ENCODE data around the gene ALKBH1. TPM values are rescaled to one million over a fixed set of nuclear protein-coding genes. Genes with fewer than 3 reads are reported as not detected.
"Not testable (repeated sequence)": the region's sequence is repeated elsewhere in the genome, so short reads cannot be mapped to it uniquely, and the experiment has no call there.

ALKBH1 gene
- total RNA-seq: 13.5 and 14.1 TPM in 2 replicates

DNA sequence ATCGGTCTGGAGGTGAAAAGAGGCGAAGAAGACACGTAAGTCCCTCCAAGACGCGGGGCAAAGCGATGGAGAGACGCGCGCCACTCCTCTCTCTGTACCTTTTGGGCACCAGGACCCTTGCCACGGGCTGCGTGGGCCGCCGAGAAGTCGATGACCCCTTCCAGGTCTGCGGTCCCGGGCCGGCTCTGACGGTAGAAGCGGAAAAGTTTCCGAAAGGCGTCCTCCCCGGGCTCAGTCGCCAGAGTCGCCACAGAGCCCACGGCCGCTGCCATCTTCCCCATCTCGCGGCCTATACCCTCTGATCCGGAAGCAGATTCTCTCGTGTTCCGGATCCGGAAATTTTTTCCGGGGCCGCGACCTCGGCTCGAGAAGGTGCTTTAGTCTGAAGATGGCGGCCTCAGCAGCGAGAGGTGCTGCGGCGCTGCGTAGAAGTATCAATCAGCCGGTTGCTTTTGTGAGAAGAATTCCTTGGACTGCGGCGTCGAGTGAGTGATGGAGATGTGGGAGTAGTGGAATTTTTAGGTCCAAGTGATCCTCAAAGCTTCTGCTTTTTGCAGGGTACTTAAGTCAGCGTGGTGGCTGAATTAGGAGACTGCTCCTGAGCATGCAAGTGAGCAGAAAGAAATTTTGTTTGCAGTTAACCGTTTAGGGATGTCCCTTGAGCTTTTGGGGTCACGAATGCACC, at the start of gene ALKBH1, which contains the start of gene SLIRP:
Gene ALKBH1 (minus strand): TSS at position 300 of the 685 bp plus-strand sequence. CDS start 19 bp downstream, at position 281.
Gene SLIRP (plus strand): TSS at position 380 of the 685 bp plus-strand sequence. CDS start 9 bp downstream, at position 389.
- intact Hi-C loops (cut with micrococcal nuclease): loop anchor here (1.0 to 5.0 kb wide), 6 partner anchors 53 to 388 kb away; partner anchors contain the start of genes ADCK1, POMT2, SNW1 and SPTLC2

GRCh38 chr14:77752799-77753516, 45.1 kb upstream of the ALKBH1 start:
- intact Hi-C loops (cut with micrococcal nuclease): no loop called here

DNA sequence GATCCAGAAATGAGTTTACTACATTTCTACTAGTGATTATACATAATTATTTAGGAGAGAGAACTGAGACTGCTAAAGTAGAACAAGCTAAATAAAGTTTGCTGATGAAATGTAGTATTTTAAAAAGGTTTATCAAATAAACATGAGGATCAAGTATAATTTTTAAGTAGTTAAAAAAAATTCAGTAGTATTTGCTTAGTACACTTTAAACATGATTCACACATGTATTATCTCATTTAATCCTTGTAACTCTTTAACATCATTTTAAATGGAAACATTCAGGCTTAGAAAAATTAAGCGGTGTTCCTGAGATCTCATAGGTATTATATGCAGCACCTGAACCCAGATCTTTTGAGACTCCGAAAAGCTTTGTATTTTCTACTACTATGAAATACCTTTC, 44.4 kb upstream of the ALKBH1 start:
- intact Hi-C loops (cut with micrococcal nuclease): no loop called here

- intact Hi-C loops (cut with micrococcal nuclease): not testable (repeated sequence)
Observed at GRCh38 chr14:77747425-77747824, 39.6 kb upstream of the ALKBH1 start.

DNA sequence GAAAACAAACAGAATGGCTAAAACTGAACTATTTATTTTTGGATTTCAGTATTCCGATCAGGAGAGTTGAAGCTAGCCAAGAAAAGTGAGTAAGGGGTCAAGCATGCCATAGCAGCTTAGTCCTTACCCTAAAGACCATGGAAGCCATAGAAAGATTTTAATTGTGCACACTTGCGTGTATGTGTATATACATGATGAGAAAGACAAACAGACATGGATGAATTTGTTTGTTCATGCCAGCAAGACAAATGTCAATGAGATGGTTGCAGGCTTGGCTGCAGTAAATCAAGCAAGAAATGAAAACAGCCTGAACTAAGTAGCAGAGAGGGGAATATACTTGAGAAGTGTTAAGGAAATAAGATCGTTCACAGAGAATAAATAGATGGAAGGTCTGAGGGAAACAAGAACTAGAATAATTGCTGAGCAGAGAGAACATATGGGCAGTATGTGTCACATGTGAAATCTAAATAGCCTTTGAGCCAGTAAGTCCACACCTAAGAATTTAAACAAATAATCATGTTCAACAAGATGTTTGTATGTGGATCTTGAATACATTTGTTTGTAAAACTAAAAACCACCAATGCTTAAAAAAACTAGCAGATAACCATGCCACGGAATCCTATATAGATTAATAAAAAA, 38.4 kb upstream of the ALKBH1 start:
- intact Hi-C loops (cut with micrococcal nuclease): no loop called here

GRCh38 chr14:77741438-77741837, 33.6 kb upstream of the ALKBH1 start:
- intact Hi-C loops (cut with micrococcal nuclease): no loop called here

DNA sequence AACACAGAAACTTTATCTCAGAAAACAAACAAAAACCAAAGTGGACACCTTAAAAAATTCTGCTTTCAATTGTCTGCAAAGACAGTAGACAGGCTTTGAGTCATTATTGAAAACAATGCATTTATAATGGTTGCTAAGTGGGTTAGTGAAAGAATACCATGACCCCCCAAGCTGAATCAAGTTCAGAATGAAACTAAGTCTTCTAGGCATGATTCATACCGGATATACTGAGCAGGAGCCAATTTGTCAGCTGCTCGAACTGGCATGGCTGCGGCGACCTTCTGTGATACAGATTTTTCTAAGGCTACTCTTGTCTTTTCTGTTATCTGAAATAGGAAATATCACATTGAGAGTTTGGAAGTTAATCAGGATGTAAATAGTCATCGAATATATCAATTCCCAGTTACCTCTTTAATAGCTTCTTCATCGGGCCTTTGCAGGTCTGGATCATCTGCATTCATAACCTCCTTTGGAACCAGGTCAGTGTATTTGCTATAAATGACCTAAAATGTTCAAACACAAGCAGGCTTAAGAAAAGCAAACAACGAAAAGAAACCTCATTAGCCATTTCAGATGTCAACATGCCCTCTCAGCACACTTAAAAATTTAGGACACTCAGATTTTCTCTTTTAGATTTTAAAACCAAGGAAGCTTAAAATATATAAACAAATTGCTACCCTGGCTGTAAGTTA, 30.9 kb upstream of the ALKBH1 start:
- intact Hi-C loops (cut with micrococcal nuclease): no loop called here

- intact Hi-C loops (cut with micrococcal nuclease): no loop called here
Observed at GRCh38 chr14:77730976-77731497, 23.2 kb upstream of the ALKBH1 start.

DNA sequence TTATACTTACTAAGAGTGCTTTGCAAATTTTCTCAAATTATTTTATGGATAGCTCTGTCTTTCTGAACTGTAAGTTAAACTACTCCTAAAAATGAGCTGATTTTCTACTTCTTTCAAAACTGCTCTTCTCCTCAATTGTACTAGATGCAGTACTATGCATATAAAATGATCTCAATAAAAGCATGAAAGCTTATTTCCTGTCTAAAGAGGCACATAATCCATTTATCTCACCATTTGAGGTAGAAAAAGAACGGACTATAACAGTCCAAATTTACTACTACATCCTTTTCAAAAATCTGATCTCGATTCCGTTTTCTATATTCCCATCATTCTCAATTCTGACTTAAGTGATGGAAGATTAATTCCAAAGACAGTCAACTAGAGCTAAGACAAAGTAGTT, 14.5 kb upstream of the ALKBH1 start:
- intact Hi-C loops (cut with micrococcal nuclease): no loop called here

- intact Hi-C loops (cut with micrococcal nuclease): no loop called here
Observed at GRCh38 chr14:77721437-77721836, 13.6 kb upstream of the ALKBH1 start.

DNA sequence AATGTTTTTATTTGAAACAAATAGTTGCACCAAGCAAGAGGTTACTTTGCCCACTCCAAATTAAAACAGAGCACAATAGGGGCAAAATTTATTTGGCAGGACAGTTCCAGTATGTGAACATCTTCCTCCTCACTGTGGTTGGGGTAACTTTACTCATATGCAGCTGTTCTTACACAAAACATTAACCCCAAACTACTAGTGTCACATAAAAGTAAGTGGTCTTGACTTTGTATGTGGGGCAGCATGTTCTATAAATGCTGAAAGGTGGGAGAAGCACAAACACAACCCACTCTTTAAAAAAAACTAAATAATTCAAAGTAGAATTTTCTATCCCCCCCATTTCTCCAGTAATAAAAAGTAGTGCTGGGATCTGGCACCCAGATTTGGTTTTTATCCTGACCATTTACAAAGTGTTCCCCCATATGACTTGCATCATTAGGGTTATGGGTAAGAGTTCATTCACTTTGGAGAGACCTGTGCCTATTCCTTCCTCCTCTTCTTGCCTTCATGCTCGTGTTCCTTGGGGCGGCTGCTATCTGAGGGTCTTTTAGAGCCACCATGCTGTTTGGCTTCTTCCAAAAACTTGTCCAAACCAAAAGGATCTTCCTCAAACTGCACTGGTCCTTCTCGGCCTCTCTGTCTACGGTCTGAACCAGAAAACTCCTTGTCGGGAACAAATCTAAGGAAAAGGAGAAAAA, 9.9 kb upstream of the ALKBH1 start:
- intact Hi-C loops (cut with micrococcal nuclease): no loop called here

GRCh38 chr14:77714926-77715325, 7.1 kb upstream of the ALKBH1 start:
- intact Hi-C loops (cut with micrococcal nuclease): no loop called here

DNA sequence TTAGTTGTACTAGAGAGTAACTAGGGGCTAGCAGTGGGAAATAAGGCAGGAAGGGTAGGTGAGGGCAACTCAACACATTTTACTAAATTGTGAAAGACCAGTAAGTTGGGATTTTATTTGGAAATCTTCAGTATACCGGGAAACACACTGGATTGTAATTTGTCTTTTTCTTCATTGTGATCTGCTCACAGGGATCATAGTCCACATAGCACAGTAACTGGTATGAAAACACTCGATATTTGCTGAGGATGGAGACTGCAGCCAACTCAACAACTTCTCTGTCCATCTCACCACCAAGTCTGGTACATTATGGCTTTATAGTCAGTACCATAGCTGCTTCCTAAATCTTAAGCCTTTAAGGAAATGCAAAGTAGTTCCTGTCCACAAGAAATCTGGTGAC, 2.5 kb upstream of the ALKBH1 start:
- intact Hi-C loops (cut with micrococcal nuclease): no loop called here

DNA sequence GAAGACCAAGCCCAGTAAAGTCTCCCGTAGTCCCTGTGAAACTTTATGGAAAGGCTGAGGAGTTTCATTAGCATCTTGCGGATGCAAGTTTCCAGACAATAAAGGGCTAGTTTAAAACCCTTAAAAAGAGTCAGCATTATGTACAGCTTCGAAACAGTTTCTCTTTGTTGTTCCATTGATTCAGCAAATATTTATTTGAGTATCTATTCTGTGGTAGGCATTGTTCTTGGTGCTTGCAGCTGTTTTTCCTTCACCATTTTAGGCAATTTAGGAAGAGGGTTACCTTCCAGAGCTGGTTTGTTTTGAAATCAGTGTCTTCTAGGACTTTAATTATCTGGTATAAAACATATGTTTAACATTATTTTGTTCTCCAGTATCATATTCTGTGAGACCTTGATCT, 1.6 kb upstream of the ALKBH1 start:
- intact Hi-C loops (cut with micrococcal nuclease): loop anchor here (5.0 kb wide), 1 partner anchor 157 kb away; no protein-coding TSS in a partner anchor

GRCh38 chr14:77708749-77709148, 926 bp upstream of the ALKBH1 start:
- intact Hi-C loops (cut with micrococcal nuclease): loop anchor here (1.0 to 5.0 kb wide), 5 partner anchors 53 to 388 kb away; partner anchors contain the start of genes ADCK1, POMT2, SNW1 and VIPAS39

GRCh38 chr14:77707355-77707723, 484 bp downstream of the ALKBH1 start:
- intact Hi-C loops (cut with micrococcal nuclease): loop anchor here (1.0 to 5.0 kb wide), 2 partner anchors 91 to 155 kb away; partner anchors contain the start of gene SPTLC2

GRCh38 chr14:77691259-77691658, 16.6 kb downstream of the ALKBH1 start:
- intact Hi-C loops (cut with micrococcal nuclease): no loop called here

DNA sequence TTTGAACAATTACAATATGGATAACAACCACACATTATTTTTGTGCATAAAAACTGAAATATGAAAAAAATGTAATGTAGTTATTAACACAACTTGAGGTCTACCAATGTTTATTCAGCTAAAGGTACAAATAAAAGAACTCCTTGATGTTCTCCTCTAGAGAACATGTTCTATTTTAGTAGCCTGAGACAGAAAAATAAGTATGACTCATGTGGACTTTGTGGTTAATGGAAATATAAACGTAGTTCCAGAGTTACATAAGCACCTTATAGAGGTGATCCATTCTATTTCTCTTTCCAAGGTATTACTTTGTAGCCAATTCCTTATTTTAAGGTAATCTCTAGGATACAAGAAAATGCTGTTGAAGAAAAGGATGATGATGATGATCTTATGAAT, 25.7 kb downstream of the ALKBH1 start:
- intact Hi-C loops (cut with micrococcal nuclease): no loop called here

DNA sequence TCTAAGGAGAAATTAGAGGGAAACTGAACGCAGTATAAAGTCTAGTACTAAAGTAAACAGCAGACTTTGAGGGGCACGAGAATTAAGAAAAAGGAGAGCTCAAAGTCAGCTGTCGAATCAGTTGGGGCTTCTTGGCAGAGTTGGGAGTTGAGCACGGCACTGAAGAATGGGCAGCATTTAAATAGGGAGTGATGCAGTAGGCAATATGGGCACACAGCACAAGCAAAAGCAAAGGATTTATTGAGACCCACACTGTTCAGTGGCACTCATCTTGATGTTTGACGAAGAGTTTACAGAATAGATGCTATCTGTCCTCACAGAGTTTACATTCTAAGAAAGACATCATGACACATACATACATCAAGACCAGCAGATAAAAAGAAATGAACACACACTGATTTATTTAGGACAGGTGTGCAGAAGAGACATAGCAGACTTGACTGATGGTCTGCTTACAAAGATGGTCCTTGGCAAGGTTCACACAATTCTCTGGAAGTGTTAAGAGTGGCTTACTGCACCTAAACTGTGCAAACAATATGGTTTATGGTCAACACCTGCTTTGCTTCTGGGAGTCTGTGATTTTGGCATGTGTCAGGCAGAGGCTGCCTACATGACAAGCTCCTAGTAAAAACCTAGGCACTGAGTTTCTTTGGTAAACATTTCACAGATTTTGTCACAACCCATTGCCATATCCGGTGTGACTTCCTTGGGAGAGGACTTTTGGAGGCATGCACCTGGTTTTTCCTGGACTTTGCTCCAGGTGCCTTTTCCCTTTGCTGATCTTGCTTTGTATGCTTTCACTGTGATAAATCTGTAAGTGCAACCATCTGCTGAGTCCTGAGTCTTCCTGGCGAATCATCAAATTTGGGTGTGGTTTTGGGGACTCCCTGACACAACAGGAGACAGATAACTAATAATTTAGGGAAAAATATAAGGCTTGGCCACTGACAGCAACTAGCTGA, 26.3 kb downstream of the ALKBH1 start:
- intact Hi-C loops (cut with micrococcal nuclease): no loop called here

Data from T-helper 2 cell treated with Interferon-gamma antibody and Interleukin-4, amounts not matched to agents 100 ng/mL and 5 ng/mL, for 36 hours (primary cell).